HEK293 (cell line): ENCODE measurements around the gene GNB2.

Experiments used
- GFI1B ChIP-seq: fragments of 450-650 bp; formaldehyde crosslinking; IDR thresholded peaks from 2 replicates; pipeline ENCODE4 v1.5.1; 2016; ENCODE audit warnings: missing biosample characterization, missing genetic modification characterization
- KLF1 ChIP-seq: fragments of 450-650 bp; formaldehyde crosslinking; IDR thresholded peaks from 2 replicates; pipeline ENCODE4 v1.5.1; 2016; ENCODE audit warnings: missing biosample characterization, missing genetic modification characterization
- SALL2 ChIP-seq: fragments of 450-650 bp; formaldehyde crosslinking; IDR thresholded peaks from 2 replicates; pipeline ENCODE4 v1.5.0; 2017; ENCODE audit warnings: missing biosample characterization, mild to moderate bottlenecking, missing genetic modification characterization, borderline replicate concordance
- WT1 ChIP-seq: fragments of 450-650 bp; formaldehyde crosslinking; IDR thresholded peaks from 2 replicates; pipeline ENCODE4 v1.5.1; 2016; ENCODE audit warnings: missing biosample characterization, missing genetic modification characterization
- ZBTB1 ChIP-seq: fragments of 450-650 bp; formaldehyde crosslinking; IDR thresholded peaks from 2 replicates; pipeline ENCODE4 v1.5.1; 2016; ENCODE audit warnings: missing biosample characterization, missing genetic modification characterization
- ZBTB48 ChIP-seq: fragments of 450-650 bp; formaldehyde crosslinking; IDR thresholded peaks from 2 replicates; pipeline ENCODE4 v1.5.1; 2016; ENCODE audit warnings: missing biosample characterization, missing genetic modification characterization
- ZNF10 ChIP-seq: fragments of 450-650 bp; formaldehyde crosslinking; IDR thresholded peaks from 2 replicates; pipeline ENCODE4 v1.5.1; 2017; ENCODE audit warnings: missing biosample characterization, missing genetic modification characterization
- ZNF239 ChIP-seq: fragments of 450-650 bp; formaldehyde crosslinking; IDR thresholded peaks from 2 replicates; pipeline ENCODE4 v1.5.1; 2016; ENCODE audit warnings: missing biosample characterization, missing genetic modification characterization
- ZNF266 ChIP-seq: fragments of 450-650 bp; formaldehyde crosslinking; IDR thresholded peaks from 2 replicates; pipeline ENCODE4 v1.5.1; 2016; ENCODE audit warnings: missing biosample characterization, missing genetic modification characterization, low read depth
- ZNF510 ChIP-seq: fragments of 450-650 bp; formaldehyde crosslinking; IDR thresholded peaks from 2 replicates; pipeline ENCODE4 v1.5.1; 2018; ENCODE audit warnings: mild to moderate bottlenecking, missing genetic modification characterization, missing biosample characterization; ENCODE audit not compliant: insufficient replicate concordance
- ZNF560 ChIP-seq: fragments of 450-650 bp; formaldehyde crosslinking; IDR thresholded peaks from 2 replicates; pipeline ENCODE4 v1.5.1; 2017; ENCODE audit warnings: missing biosample characterization, missing genetic modification characterization, borderline replicate concordance
- ZNF561 ChIP-seq: fragments of 450-650 bp; IDR thresholded peaks from 2 replicates; pipeline ENCODE4 v1.5.1; 2018; ENCODE audit warnings: missing biosample characterization, missing genetic modification characterization, borderline replicate concordance
- ZNF600 ChIP-seq: fragments of 450-650 bp; formaldehyde crosslinking; IDR thresholded peaks from 2 replicates; pipeline ENCODE4 v1.5.1; 2016; ENCODE audit warnings: missing biosample characterization, missing genetic modification characterization
- ZNF623 ChIP-seq: fragments of 450-650 bp; formaldehyde crosslinking; IDR thresholded peaks from 2 replicates; pipeline ENCODE4 v1.5.1; 2016; ENCODE audit warnings: missing biosample characterization, missing genetic modification characterization
- ZNF664 ChIP-seq: fragments of 450-650 bp; formaldehyde crosslinking; IDR thresholded peaks from 2 replicates; pipeline ENCODE4 v1.5.1; 2016; ENCODE audit warnings: missing biosample characterization, missing genetic modification characterization
- TF ChIP-seq, protein P1 (sequence below): fragments of 450-650 bp; formaldehyde crosslinking; IDR thresholded peaks from 2 replicates; pipeline ENCODE4 v1.5.1; 2016; ENCODE audit warnings: missing biosample characterization, missing genetic modification characterization, borderline replicate concordance
- TF ChIP-seq, protein P2 (sequence below): fragments of 450-650 bp; formaldehyde crosslinking; IDR thresholded peaks from 2 replicates; pipeline ENCODE4 v1.5.1; 2016; ENCODE audit warnings: missing biosample characterization, missing genetic modification characterization, low read depth
- TF ChIP-seq, protein P3 (sequence below): fragments of 450-650 bp; formaldehyde crosslinking; IDR thresholded peaks from 2 replicates; pipeline ENCODE4 v1.5.1; 2017; ENCODE audit warnings: missing biosample characterization, missing genetic modification characterization
- TF ChIP-seq, protein P4 (sequence below): fragments of 450-650 bp; IDR thresholded peaks from 2 replicates; pipeline ENCODE4 v1.5.1; 2018; ENCODE audit warnings: missing biosample characterization, missing genetic modification characterization
- TF ChIP-seq, protein P5 (sequence below): fragments of 450-650 bp; formaldehyde crosslinking; IDR thresholded peaks from 2 replicates; pipeline ENCODE4 v1.5.1; 2017; ENCODE audit warnings: missing biosample characterization, missing genetic modification characterization
- TF ChIP-seq, protein P6 (sequence below): fragments of 450-650 bp; formaldehyde crosslinking; IDR thresholded peaks from 2 replicates; pipeline ENCODE4 v1.5.1; 2016; ENCODE audit warnings: missing biosample characterization, missing genetic modification characterization, borderline replicate concordance
- TF ChIP-seq, protein P7 (sequence below): fragments of 450-650 bp; formaldehyde crosslinking; IDR thresholded peaks from 2 replicates; pipeline ENCODE4 v1.5.1; 2016; ENCODE audit warnings: missing biosample characterization, missing genetic modification characterization, low read depth

Gene GNB2

DNA sequence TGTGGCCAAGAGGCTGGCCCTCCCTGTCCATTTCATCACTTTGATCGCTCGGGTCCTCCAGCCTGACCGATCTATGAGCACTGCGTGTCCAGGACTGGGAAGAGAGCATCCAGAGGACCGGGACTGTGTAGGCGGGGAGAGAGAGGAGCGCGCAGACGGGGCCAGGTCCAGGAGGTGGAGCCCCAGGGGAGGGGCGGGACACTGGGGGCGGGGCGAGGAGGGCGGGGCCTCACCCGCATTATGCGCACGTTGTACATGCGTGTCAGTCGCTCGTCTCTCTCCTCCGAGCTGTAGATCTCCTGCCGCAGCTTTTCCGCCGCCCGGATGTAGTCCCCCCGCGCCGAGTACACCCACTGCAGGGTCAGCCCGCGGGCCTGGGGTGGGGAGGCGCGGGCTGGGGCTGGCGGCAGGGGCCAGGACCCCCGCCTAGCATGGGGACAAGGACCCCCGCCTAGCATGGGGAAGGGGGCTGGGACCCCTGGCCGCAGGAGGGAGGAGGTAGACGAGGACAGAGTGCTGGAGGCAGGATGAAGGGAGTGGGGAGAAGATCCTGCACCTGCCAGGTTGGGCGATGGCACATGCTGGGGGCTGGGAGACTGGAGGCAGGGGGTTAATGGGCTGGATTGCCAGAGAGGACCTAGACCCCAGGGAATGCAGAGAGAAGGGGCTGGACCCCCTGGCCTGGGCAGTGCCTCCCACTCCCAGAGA is 46.9 kb upstream of the GNB2 start (continued):
- TF ChIP-seq, protein P1, sequence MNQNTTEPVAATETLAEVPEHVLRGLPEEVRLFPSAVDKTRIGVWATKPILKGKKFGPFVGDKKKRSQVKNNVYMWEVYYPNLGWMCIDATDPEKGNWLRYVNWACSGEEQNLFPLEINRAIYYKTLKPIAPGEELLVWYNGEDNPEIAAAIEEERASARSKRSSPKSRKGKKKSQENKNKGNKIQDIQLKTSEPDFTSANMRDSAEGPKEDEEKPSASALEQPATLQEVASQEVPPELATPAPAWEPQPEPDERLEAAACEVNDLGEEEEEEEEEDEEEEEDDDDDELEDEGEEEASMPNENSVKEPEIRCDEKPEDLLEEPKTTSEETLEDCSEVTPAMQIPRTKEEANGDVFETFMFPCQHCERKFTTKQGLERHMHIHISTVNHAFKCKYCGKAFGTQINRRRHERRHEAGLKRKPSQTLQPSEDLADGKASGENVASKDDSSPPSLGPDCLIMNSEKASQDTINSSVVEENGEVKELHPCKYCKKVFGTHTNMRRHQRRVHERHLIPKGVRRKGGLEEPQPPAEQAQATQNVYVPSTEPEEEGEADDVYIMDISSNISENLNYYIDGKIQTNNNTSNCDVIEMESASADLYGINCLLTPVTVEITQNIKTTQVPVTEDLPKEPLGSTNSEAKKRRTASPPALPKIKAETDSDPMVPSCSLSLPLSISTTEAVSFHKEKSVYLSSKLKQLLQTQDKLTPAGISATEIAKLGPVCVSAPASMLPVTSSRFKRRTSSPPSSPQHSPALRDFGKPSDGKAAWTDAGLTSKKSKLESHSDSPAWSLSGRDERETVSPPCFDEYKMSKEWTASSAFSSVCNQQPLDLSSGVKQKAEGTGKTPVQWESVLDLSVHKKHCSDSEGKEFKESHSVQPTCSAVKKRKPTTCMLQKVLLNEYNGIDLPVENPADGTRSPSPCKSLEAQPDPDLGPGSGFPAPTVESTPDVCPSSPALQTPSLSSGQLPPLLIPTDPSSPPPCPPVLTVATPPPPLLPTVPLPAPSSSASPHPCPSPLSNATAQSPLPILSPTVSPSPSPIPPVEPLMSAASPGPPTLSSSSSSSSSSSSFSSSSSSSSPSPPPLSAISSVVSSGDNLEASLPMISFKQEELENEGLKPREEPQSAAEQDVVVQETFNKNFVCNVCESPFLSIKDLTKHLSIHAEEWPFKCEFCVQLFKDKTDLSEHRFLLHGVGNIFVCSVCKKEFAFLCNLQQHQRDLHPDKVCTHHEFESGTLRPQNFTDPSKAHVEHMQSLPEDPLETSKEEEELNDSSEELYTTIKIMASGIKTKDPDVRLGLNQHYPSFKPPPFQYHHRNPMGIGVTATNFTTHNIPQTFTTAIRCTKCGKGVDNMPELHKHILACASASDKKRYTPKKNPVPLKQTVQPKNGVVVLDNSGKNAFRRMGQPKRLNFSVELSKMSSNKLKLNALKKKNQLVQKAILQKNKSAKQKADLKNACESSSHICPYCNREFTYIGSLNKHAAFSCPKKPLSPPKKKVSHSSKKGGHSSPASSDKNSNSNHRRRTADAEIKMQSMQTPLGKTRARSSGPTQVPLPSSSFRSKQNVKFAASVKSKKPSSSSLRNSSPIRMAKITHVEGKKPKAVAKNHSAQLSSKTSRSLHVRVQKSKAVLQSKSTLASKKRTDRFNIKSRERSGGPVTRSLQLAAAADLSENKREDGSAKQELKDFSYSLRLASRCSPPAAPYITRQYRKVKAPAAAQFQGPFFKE (tag by site-specific recombination), result no peak
- TF ChIP-seq, protein P2, sequence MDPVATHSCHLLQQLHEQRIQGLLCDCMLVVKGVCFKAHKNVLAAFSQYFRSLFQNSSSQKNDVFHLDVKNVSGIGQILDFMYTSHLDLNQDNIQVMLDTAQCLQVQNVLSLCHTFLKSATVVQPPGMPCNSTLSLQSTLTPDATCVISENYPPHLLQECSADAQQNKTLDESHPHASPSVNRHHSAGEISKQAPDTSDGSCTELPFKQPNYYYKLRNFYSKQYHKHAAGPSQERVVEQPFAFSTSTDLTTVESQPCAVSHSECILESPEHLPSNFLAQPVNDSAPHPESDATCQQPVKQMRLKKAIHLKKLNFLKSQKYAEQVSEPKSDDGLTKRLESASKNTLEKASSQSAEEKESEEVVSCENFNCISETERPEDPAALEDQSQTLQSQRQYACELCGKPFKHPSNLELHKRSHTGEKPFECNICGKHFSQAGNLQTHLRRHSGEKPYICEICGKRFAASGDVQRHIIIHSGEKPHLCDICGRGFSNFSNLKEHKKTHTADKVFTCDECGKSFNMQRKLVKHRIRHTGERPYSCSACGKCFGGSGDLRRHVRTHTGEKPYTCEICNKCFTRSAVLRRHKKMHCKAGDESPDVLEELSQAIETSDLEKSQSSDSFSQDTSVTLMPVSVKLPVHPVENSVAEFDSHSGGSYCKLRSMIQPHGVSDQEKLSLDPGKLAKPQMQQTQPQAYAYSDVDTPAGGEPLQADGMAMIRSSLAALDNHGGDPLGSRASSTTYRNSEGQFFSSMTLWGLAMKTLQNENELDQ, result no peak
- no peak for TF ChIP-seq ZNF266 (tag by site-specific recombination)
- TF ChIP-seq ZNF600 (tag by site-specific recombination), result no peak; the same call in 1 of the 2 replicates
- TF ChIP-seq KLF1 (tag by site-specific recombination), result no peak
- TF ChIP-seq, protein P3, sequence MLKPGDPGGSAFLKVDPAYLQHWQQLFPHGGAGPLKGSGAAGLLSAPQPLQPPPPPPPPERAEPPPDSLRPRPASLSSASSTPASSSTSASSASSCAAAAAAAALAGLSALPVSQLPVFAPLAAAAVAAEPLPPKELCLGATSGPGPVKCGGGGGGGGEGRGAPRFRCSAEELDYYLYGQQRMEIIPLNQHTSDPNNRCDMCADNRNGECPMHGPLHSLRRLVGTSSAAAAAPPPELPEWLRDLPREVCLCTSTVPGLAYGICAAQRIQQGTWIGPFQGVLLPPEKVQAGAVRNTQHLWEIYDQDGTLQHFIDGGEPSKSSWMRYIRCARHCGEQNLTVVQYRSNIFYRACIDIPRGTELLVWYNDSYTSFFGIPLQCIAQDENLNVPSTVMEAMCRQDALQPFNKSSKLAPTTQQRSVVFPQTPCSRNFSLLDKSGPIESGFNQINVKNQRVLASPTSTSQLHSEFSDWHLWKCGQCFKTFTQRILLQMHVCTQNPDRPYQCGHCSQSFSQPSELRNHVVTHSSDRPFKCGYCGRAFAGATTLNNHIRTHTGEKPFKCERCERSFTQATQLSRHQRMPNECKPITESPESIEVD (tag by site-specific recombination), result no peak
- TF ChIP-seq ZNF623, result no peak
- TF ChIP-seq, protein P4, sequence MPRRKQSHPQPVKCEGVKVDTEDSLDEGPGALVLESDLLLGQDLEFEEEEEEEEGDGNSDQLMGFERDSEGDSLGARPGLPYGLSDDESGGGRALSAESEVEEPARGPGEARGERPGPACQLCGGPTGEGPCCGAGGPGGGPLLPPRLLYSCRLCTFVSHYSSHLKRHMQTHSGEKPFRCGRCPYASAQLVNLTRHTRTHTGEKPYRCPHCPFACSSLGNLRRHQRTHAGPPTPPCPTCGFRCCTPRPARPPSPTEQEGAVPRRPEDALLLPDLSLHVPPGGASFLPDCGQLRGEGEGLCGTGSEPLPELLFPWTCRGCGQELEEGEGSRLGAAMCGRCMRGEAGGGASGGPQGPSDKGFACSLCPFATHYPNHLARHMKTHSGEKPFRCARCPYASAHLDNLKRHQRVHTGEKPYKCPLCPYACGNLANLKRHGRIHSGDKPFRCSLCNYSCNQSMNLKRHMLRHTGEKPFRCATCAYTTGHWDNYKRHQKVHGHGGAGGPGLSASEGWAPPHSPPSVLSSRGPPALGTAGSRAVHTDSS (tag by site-specific recombination), result no peak
- TF ChIP-seq, protein P5, sequence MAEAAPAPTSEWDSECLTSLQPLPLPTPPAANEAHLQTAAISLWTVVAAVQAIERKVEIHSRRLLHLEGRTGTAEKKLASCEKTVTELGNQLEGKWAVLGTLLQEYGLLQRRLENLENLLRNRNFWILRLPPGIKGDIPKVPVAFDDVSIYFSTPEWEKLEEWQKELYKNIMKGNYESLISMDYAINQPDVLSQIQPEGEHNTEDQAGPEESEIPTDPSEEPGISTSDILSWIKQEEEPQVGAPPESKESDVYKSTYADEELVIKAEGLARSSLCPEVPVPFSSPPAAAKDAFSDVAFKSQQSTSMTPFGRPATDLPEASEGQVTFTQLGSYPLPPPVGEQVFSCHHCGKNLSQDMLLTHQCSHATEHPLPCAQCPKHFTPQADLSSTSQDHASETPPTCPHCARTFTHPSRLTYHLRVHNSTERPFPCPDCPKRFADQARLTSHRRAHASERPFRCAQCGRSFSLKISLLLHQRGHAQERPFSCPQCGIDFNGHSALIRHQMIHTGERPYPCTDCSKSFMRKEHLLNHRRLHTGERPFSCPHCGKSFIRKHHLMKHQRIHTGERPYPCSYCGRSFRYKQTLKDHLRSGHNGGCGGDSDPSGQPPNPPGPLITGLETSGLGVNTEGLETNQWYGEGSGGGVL, result no peak
- no peak for TF ChIP-seq GFI1B (tag by site-specific recombination)
- TF ChIP-seq, protein P6, sequence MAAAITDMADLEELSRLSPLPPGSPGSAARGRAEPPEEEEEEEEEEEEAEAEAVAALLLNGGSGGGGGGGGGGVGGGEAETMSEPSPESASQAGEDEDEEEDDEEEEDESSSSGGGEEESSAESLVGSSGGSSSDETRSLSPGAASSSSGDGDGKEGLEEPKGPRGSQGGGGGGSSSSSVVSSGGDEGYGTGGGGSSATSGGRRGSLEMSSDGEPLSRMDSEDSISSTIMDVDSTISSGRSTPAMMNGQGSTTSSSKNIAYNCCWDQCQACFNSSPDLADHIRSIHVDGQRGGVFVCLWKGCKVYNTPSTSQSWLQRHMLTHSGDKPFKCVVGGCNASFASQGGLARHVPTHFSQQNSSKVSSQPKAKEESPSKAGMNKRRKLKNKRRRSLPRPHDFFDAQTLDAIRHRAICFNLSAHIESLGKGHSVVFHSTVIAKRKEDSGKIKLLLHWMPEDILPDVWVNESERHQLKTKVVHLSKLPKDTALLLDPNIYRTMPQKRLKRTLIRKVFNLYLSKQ (tag by site-specific recombination), result no peak
- TF ChIP-seq ZNF560 (tag by site-specific recombination), result no peak
- no peak for TF ChIP-seq ZBTB1
- TF ChIP-seq ZNF664 (tag by site-specific recombination), result no peak
- TF ChIP-seq ZNF510 (tag by site-specific recombination), result no peak
- TF ChIP-seq, protein P7, sequence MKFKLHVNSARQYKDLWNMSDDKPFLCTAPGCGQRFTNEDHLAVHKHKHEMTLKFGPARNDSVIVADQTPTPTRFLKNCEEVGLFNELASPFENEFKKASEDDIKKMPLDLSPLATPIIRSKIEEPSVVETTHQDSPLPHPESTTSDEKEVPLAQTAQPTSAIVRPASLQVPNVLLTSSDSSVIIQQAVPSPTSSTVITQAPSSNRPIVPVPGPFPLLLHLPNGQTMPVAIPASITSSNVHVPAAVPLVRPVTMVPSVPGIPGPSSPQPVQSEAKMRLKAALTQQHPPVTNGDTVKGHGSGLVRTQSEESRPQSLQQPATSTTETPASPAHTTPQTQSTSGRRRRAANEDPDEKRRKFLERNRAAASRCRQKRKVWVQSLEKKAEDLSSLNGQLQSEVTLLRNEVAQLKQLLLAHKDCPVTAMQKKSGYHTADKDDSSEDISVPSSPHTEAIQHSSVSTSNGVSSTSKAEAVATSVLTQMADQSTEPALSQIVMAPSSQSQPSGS (tag by site-specific recombination), result no peak
- no peak for TF ChIP-seq ZBTB48 (tag by site-specific recombination)
- no peak for TF ChIP-seq ZNF10 (tag by site-specific recombination)
- TF ChIP-seq SALL2 (tag by site-specific recombination), result no peak
- no peak for TF ChIP-seq WT1 (tag by site-specific recombination)
- TF ChIP-seq ZNF239 (tag by site-specific recombination), result no peak
- no peak for TF ChIP-seq ZNF561 (tag by site-specific recombination)
